Peyer's patch (tissue), 4 donors: ENCODE data around the gene PCK2.

ENCODE experiments used
- POLR2A ChIP-seq, 2 donors: fragments of 450-650 bp; IDR thresholded peaks; one replicate each; pipeline ENCODE4 v1.5.1; 2017; ENCODE audit warnings: antibody characterized with exemption in 2 of 2, mild to moderate bottlenecking in 2 of 2, moderate library complexity in 2 of 2
- TF ChIP-seq, protein P1 (sequence below), 6 experiments: fragments of 450-650 bp in 4 of 6; fragments of 200-600 bp in 2 of 6; sonication (generic) in 1 of 6; IDR thresholded peaks; one replicate each; pipeline ENCODE4 v1.5.1; 2017 to 2019; ENCODE audit warnings: antibody characterized with exemption in 6 of 6, mild to moderate bottlenecking in 3 of 6, moderate library complexity in 1 of 6

GRCh38 chr14:24115422-24116127 is 21.5 kb downstream of the PCK2 start:
- TF ChIP-seq POLR2A (IDR thresholded peaks at IDR 0.05) = no peak
- TF ChIP-seq, protein P1, sequence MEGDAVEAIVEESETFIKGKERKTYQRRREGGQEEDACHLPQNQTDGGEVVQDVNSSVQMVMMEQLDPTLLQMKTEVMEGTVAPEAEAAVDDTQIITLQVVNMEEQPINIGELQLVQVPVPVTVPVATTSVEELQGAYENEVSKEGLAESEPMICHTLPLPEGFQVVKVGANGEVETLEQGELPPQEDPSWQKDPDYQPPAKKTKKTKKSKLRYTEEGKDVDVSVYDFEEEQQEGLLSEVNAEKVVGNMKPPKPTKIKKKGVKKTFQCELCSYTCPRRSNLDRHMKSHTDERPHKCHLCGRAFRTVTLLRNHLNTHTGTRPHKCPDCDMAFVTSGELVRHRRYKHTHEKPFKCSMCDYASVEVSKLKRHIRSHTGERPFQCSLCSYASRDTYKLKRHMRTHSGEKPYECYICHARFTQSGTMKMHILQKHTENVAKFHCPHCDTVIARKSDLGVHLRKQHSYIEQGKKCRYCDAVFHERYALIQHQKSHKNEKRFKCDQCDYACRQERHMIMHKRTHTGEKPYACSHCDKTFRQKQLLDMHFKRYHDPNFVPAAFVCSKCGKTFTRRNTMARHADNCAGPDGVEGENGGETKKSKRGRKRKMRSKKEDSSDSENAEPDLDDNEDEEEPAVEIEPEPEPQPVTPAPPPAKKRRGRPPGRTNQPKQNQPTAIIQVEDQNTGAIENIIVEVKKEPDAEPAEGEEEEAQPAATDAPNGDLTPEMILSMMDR (IDR thresholded peaks at IDR 0.05) = no peak
